Stimulated activated CD4-positive, alpha-beta T cell treated with anti-CD3 and anti-CD28 coated beads, Interleukin-15, amount 100 ng/mL, for 1 hour (primary cell): ENCODE measurements around the gene NELFCD.
A peak's percentile ranks its signal among the peaks of the same experiment; 100 is the strongest.
"Not testable (repeated sequence)": the region's sequence is repeated elsewhere in the genome, so short reads cannot be mapped to it uniquely, and the experiment has no call there.

Source experiments
- DNase-seq, 2 donors: peaks; one replicate each; pipeline ENCODE4 v3.0.0-alpha.2; 2020; ENCODE audit warnings: low read depth in 1 of 2, low spot score in 1 of 2

The NELFCD gene

GRCh38 chr20:58980711-58981627 is at the start of gene NELFCD:
Gene NELFCD, plus strand, starts transcription at chr20:58981256. Its CDS starts 54 bp downstream, at chr20:58981310.
- peak; percentile 82 to 89 for DNase-seq

- no peak for DNase-seq
These were observed 48.9 kb upstream of the NELFCD start for GRCh38 chr20:58932170-58932569.

GRCh38 chr20:58938078-58938477 is 43.0 kb upstream of the NELFCD start:
- no peak for DNase-seq

GRCh38 chr20:58938541-58938940 is 42.5 kb upstream of the NELFCD start:
- no peak for DNase-seq

GRCh38 chr20:58941471-58941870 is 39.6 kb upstream of the NELFCD start:
- no peak for DNase-seq

- no peak for DNase-seq
These were observed 38.5 kb upstream of the NELFCD start for GRCh38 chr20:58942549-58942948.

GRCh38 chr20:58944610-58945009 is 36.4 kb upstream of the NELFCD start:
- DNase-seq: no peak

- no peak for DNase-seq
These were observed 35.0 kb upstream of the NELFCD start for GRCh38 chr20:58945965-58946631.

GRCh38 chr20:58947797-58948388 is 33.2 kb upstream of the NELFCD start:
- DNase-seq: not testable (repeated sequence)

GRCh38 chr20:58950603-58951002 is 30.5 kb upstream of the NELFCD start:
- DNase-seq: no peak

- no peak for DNase-seq
These were observed 28.0 kb upstream of the NELFCD start for GRCh38 chr20:58953050-58953449.

GRCh38 chr20:58956078-58956477 is 25.0 kb upstream of the NELFCD start:
- DNase-seq: no peak

GRCh38 chr20:58959652-58960051 is 21.4 kb upstream of the NELFCD start:
- DNase-seq: no peak

- no peak for DNase-seq
These were observed 17.9 kb upstream of the NELFCD start for GRCh38 chr20:58963060-58963584.

- not testable (repeated sequence) for DNase-seq
These were observed 17.1 kb upstream of the NELFCD start for GRCh38 chr20:58963922-58964321.

- no peak for DNase-seq
These were observed 15.6 kb upstream of the NELFCD start for GRCh38 chr20:58965270-58966064.

- no peak for DNase-seq
These were observed 13.2 kb upstream of the NELFCD start for GRCh38 chr20:58967652-58968429.

GRCh38 chr20:58969439-58969838 is 11.6 kb upstream of the NELFCD start:
- DNase-seq: no peak

GRCh38 chr20:58970146-58970545 is 10.9 kb upstream of the NELFCD start:
- no peak for DNase-seq

- no peak for DNase-seq
These were observed 9.6 kb upstream of the NELFCD start for GRCh38 chr20:58971429-58971828.
